ENCODE results near the gene C13orf46. TPM values are rescaled to one million over a fixed set of nuclear protein-coding genes. Genes with fewer than 3 reads are reported as not detected.
"Not testable (repeated sequence)": the region's sequence is repeated elsewhere in the genome, so short reads cannot be mapped to it uniquely, and the experiment has no call there.

C13orf46 gene
- total RNA-seq, 1 donor from 2014 or later, result 0.37 TPM

DNA sequence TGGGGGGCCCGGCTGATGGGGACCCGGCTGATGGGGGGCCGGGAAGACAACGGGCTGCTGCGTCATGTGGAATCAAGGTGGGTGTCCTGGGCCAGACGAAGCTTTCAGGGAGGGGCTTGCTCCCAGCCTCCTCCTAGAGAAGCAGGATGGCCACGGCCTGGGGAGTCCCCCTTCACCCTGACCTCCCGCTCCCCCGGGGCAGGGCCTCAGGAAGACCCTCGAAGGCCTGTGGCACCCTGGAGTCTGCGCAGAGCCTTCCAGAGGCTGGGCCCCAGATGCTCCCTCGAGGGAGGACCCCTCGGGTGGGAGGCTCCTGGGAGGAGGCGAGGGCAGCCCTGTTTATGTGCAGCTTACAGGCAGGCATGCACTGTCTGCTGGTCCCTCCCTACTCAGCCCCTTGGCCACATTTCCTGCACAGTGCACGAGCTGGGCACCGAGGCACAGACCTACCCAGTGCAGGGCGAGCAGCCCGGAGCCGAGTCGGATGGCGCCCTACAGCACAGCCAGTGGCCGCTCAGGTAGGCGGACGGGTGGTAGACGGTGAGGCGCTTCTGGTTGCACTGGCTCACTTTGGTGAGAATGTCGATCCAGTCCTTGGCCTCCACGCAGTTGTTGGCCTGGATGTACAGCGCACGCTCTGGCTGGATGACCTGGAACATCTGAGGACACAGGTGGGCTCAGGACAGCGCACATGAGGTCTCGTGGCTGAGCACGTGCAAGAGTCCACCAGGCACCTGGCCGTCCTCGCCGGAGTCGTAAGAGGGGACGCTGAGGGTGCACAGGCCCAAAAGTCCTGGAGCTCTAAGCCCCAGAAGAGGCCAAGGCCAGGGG is 22.4 kb upstream of the C13orf46 start:
- intact Hi-C loops (cut with micrococcal nuclease), result no loop called here
- no peak for ATAC-seq
- peak; percentile 24 for DNase-seq

DNA sequence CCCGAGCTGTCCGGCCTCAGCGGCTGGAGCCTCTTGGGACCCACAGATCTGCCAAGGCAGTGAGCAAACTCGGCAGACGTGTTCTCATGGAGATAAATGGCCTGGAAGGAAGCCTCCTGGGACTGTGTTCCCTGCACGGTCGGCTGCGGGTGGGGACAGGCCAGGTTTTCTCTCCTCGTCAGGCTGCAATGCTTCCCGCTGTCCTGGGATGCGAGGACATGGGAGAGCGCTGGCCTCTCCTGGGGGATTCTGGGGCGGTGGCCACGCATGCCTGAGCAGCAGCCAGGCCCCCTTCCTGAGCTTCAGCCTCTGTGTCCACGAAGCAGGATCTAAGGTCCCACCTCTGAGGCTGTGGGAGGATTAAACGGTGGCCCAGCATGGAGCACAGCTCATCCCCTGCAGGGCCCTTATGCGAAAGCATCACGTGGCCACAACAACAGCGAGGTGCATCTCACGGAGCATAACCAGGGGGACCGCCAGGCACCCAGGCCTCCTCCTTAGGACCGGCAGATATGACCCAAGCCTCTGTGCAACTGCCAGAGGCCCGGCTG is 21.2 kb upstream of the C13orf46 start:
- ATAC-seq (no peak), DNase-seq (peak; percentile 38)
- intact Hi-C loops (cut with micrococcal nuclease), result no loop called here

DNA sequence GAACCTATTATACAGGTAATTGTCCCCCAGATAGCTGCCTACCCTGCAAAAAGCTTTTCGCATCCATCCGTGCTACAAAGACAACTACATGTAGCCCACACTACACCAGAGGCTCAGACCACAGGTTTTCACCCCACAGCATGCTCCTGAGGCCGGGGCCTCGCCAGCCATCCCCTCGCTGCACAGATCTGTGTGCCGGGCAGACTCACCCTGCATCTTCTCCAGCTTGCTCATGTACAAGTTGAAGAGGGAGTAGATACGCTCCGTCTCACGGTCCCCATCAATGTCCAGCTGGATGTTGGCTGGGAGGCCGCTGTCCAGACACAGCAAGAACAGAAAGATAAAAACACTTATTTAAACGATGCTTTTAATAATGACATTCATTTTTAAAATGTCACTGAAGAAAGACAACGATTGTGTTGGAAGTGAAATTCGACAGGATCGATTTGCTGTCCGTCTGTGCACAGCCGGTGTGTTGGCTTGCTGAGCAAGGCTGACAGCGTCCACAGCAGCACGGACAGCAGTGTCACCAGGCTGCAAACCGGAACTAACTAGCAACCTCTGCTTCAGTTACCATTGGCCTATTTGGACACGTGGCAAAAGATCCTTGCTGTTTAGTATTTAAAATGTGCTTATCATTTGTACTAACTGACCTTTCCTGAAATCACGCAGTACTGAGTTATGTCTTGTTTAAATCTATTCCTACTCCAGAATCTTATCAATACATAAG is 18.6 kb upstream of the C13orf46 start:
- DNase-seq (peak; percentile 45), ATAC-seq (peak; percentile 72)
- intact Hi-C loops (cut with micrococcal nuclease), result no loop called here

DNA sequence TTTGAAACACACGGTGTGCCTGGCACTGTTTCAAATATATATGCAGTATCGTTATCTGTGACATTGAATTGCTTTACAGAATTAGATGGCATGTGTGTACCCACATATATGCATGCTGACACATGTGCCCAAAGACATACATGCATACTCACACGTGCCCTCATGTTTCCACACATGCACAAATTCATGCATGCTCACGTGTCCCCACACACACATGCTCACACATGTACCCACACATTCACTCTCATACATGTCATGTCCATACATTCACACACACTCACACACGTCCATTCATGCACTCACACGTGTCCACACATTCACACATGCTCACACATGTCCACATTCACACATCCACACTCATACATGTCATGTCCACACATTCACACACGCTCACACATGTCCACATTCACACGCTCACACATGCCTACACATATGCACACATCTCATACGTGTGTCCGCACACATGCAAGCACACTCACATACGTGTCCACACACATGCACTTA is 17.9 kb upstream of the C13orf46 start:
- intact Hi-C loops (cut with micrococcal nuclease), result no loop called here
- ATAC-seq (no peak), DNase-seq (peak; percentile 6)

DNA sequence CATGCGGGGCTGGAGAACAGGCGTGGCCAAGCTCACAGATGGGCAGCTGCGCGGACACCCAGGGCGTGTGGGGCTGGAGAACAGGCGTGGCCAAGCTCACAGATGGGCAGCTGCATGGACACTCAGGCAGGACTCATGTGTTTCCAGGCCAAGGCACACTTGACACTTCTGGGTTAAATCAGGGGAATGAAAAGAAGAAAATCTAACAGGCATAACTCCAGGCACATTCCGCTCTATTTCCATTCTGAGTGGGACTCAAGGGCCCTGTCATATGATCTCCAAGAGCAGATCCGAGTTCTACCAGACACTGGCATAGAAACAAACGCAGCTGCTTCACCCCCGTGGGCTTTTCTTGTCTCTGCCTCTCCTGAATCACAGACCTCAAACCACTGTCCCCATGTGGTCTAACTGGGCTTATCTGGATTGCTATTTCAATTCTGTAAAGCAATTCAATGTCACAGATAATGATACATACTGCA is 17.4 kb upstream of the C13orf46 start:
- DNase-seq (no peak), ATAC-seq (peak; percentile 83)
- intact Hi-C loops (cut with micrococcal nuclease), result no loop called here

DNA sequence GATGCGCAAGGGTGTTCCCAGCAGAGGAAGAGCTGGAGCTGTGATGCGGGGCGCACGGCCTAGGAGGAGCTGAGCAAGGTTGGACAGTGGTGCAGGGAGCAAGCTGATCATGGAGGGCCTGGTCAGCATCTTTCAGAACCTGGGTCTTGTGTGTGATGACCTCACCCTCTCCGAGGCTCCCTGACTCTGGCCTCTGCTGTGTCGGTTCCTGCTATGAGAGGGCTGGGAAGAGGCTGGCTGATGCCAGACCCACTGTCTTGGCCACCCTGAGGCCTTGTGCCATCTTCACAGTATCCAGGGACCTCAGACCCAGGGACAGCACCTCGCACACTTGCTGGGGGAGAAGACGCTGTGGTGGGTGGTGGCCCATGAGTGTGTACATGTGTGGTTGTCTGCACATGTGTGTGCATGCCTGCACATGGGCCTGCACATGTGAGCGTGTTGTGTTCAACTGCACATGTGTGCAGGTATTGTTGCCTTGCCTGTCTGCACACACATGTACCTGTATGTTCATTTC is 16.5 kb upstream of the C13orf46 start:
- ATAC-seq (no peak), DNase-seq (no peak)
- intact Hi-C loops (cut with micrococcal nuclease), result no loop called here

DNA sequence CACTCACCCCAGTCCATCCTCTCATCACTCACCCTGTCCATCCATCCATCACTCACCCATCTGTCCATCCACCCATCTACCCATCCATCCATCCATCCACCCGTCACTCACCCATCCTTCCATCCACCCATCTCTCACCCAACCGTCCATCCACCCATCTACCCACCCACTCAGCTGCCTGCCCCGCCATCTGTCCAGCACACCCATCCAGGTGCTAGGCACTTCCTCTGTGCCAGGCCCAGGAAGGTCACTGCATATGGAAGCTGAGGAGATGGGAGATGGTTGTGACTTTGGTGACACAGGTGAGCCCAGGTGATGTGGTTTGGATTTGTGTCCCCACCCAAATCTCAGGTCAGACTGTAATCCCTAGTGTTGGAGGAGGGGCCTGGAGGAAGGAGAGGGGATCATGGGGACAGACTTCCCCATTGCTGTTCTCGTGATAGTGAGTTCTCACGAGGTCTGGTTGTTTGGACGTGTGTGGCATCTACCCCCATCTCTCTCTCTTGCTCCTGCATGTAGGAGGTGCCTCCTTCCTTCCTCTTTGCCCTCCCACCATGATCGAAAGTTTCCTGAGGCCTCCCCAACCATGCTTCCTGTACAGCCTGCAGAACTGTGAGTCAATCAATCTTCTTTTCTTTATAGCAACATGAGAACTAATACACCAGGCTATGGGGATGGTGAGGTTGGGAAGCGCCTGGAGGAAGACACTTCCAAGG is 15.9 kb upstream of the C13orf46 start:
- DNase-seq (peak; percentile 10), ATAC-seq (no peak)
- intact Hi-C loops (cut with micrococcal nuclease), result no loop called here

DNA sequence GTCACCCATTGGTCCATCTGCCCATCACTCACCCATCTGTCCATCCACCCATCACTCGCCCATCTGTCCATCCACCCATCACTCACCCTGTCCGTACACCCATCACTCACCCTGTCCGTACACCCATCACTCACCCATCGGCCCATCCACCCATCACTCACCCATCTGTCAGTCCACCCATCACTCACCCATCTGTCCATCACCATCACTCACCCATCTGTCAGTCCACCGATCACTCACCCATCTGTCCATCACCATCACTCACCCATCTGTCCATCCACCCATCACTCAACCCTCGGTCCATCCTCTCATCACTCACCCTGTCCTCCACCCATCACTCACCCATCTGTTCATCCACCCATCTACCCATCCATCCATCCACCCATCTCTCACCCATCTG is 15.0 kb upstream of the C13orf46 start:
- ATAC-seq; DNase-seq; intact Hi-C loops (cut with micrococcal nuclease): not testable (repeated sequence)

DNA sequence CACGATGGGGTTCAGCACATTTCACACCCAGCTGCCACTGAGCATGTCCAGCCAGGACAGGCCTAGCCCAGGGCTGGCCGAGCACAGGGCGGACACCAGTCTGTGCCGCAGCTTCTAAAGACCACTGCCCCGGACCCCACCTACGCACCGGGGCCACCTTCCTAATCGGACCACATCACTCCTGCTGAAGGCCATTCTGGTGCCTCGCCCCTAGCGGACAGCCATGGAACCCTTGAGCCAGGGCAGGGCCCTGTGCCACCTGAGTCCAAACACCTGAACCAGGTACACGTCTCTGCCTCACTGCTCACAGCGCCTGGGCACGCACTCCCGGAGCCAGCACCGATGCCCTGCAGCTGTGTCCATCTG is 8.4 kb upstream of the C13orf46 start:
- ATAC-seq (no peak), DNase-seq (peak; percentile 23)
- intact Hi-C loops (cut with micrococcal nuclease), result no loop called here

DNA sequence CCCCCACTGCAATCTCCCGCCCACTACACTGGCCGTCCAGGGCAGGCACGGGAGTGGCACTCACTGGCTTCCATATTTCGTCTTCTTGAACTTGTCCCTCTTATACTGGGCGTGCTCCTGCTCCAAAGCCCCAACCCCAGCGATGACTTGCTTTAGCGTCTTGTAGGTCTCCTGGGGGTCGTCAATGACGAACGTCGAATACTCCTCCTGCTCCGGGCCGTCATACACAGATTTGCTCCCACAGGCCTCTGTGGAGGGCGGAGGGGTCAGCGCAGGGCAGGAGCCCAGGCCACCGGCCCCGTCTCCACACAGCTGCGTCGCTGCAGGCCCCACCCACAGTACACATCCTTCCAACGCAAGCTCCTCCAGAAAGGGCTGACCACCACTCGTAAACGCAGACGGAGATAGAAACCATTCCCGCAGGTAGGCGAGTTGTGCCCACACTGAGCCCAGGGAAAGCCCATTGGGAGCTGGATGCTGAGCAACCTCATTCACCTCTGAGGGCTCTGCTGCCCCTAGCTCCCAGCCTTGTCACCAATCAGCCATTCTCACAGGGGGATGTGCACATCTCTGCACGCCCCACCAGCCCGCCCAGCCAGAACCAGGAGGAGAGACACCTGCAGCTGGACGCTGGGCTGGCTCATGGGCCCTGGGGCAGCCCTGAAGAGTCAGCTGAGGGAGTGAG is 7.9 kb upstream of the C13orf46 start:
- DNase-seq (peak; percentile 27), ATAC-seq (no peak)
- intact Hi-C loops (cut with micrococcal nuclease), result no loop called here

DNA sequence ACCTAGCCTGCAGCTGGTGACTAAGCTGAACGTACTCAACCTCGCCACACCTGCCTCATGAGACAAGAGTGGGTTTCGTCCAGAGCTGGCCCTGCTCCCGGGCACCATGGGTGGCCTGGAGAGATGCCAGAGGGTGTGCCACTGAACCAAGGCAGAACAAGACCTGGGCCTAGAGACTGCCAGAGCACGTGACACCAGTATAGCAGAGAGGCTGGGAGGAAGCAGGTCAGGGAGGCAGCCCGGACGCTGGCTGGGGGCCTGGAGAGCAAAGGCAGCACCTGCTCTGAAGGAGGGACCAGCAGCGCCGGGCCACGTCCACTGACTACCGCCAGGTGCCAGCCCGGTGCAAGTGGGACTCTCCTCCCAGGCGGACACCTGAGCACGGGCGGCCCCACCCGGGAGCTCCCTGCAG is 7.3 kb upstream of the C13orf46 start:
- ATAC-seq (peak; percentile 89), DNase-seq (peak; percentile 64)
- intact Hi-C loops (cut with micrococcal nuclease), result no loop called here

DNA sequence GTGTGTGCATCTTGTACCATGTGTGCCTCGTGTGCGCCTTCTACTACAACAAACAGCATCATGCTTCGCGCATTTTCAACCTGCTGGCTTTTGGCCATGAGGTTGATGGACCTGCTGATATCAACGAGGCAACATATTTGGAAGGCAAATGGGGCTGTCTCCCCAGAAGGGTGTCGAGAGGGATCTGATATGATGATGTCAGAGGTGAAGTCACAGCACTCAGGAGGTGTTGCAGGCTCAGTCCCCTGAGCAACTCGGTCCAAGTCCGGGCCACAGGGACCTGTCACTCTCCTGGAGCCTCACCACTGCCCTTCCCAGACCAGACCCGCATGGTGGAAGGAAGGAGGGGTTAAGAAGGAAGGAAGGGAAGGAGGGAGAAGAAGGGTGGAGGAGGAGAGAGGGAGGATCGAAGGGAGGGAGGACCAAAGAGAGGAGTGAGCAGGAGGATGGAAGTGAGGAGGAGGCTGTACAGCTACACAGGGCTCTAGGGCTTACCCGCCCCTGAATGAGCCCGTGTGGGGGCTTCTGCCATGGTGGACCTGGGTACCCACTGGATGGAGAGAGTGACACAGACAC is 6.7 kb upstream of the C13orf46 start:
- intact Hi-C loops (cut with micrococcal nuclease), result no loop called here
- DNase-seq (peak; percentile 12), ATAC-seq (peak; percentile 17)

DNA sequence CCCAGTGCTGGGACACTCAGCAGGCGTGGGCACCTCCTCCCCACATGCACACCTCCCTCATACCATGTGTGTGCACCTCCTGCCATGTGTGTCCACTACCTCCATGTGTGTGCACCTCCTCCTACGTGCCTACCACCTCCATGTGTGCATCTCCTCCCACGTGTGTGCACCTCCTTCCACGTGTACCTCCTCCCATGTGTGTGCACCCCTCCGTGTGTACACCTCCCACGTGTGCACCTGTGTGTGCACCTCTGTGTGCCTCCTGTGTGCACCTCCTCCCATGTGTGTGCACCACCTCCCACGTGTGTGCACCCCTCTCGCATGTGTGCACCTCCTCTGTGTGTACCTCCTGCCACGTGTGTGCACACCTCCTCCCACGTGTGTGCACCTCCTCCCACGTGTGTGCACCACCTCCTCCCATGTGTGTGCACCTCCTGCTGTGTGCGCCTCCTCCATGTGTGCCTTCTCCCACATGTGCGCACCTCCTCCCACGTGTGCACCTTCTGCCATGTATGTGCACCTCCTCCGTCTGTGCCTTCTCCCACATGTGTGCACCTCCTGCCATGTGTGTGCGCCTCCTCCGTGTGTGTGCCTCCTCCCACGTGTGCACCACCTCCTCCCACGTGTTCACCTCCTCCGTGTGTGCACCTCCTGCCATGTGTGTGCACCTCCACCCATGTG is 6.1 kb upstream of the C13orf46 start:
- ATAC-seq, result no peak
- DNase-seq, result peak; percentile 19
- intact Hi-C loops (cut with micrococcal nuclease), result no loop called here

DNA sequence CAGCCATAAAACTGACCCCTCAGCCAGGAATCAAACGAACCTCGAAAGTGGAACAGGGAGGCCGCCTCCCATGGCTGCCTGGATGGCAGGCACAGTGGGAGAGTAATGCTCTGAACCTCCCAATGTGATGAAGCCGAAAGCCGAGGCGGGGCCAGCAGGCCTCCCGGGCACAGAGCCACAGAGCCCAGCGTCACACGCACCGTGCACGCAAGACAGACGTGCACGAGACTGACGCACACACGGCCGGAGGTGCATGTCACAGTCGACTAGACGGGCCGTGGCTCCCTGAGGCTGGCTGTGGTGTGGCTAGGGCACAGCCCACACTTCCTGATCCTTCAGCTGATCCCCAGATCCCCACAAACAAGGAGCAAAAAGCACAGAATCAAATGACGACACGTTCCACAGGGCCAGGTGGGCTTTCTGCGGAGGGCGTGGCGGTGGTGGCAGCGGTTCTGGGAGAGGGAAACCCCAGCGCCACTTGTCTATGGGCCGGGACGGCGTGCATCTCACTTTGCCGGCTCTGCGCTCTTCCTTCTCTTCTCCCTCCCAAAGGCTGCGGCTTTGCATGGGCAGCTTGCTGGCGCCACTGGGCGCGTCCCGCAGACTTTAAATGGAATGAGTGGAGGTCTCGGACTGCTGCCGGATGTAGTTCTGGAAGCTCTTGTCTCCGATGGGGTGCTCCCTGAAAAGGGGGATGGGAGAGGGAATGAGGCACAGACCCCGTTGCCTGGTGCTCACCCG is 5.0 kb upstream of the C13orf46 start:
- ATAC-seq (no peak), DNase-seq (peak; percentile 34)
- intact Hi-C loops (cut with micrococcal nuclease), result no loop called here

DNA sequence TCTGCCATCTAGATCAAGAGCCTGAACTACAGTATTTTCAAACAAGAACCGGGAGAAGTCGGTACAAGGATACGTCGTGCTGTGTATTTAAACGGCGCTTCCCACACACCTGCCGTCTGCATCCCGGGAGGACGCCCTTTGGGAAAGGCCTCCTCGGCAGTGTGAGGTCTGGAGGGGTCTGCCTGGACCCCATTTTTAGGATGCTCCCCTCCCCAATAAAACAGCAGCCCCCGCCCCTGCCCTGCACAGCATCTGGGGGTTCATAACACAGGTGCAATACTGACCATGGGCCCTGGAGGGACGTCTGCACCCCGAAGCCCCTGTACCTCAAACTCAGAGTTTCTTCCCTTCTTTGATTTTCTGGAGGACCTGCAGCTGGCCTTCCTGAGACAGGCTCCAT is 4.1 kb upstream of the C13orf46 start:
- DNase-seq (peak; percentile 11), ATAC-seq (no peak)
- intact Hi-C loops (cut with micrococcal nuclease), result no loop called here

DNA sequence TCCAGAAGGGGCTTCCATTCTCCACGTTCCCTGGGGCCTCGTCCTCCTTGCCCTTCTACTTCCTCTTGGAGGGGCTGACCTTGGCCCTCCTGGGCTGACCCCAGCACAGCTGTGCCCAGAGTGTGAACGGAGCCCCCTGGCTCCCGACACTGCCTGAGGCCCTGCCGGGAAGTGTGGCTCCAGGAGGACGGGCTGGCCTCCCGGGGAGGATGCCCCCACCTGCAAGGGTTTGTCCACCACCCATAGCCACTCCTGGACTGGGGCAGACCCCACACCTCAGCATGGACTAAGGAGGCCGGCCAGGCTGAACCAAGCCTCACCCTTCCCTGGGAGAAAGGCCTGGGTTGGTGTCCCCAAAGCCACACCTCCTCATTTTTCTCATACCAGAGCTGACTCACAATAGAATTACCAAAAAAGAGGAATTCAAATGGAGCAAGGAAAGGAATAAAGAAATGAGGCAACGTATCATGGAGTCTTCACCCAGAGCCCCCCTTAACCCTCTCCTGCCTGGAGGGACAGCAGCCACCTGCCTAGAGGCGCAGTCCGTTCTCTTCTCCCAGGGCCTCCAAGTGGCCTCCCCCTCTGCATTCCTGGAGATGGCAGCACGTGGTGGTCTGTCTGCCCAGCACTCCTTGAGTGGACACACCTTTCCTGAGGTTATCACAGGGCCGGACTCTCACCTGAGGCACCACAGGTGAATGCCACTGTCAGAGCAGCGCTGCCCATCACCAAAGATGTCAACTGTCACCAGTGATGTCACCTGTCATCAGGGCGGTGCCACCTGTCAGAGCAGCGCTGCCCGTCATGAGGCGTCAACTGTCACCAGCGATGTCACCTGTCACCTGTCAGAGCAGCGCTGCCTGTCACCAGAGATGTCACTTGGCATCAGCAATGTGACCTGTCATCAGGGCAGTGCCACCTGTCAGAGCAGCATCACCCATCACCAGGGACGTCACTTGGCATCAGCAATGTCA is 3.1 kb upstream of the C13orf46 start:
- peak; percentile 28 for DNase-seq
- intact Hi-C loops (cut with micrococcal nuclease), result no loop called here

More for the DNA sequence above, 3.1 kb upstream of the C13orf46 start:
- no peak for ATAC-seq
